GM23338 (cell line): Measurements from ENCODE around the gene DNASE1L1. TPM values are rescaled to one million over a fixed set of nuclear protein-coding genes. Genes with fewer than 3 reads are reported as not detected.

Source experiments
- ATAC-seq: fragments of 200-7000 bp; cut with Tn5 transposase; 3 replicates; pipeline ENCODE4 v1.9.1; 2020
- DNase-seq: peaks from one replicate; pipeline ENCODE4 v3.0.0-alpha.2; 2015; ENCODE audit warnings: low spot score
- H2AFZ ChIP-seq: fragments of 200-600 bp; sonication (generic); 2 replicates; pipeline ENCODE4 v1.8.0; 2016; ENCODE audit warnings: antibody characterized with exemption, mild to moderate bottlenecking, moderate library complexity
- H3F3A ChIP-seq: fragments of 200-600 bp; sonication (generic); replicated peaks from 2 replicates; pipeline ENCODE4 v1.8.0; 2017; ENCODE audit warnings: antibody characterized with exemption, mixed run types, low read depth
- H3K27ac ChIP-seq: fragments of 200-600 bp; sonication (generic); 2 replicates; pipeline ENCODE4 v1.6.1; 2016; ENCODE audit warnings: low read depth
- H3K27me3 ChIP-seq: fragments of 200-600 bp; sonication (generic); 2 replicates; pipeline ENCODE4 v1.8.0; 2016; ENCODE audit warnings: mild to moderate bottlenecking, mixed run types, moderate library complexity; ENCODE audit not compliant: insufficient read depth
- H3K36me3 ChIP-seq: fragments of 200-600 bp; sonication (generic); 2 replicates; pipeline ENCODE4 v1.8.0; 2016; ENCODE audit warnings: mild to moderate bottlenecking; ENCODE audit not compliant: insufficient read depth
- H3K4me1 ChIP-seq: fragments of 200-600 bp; sonication (generic); 2 replicates; pipeline ENCODE4 v1.8.0; 2016; ENCODE audit warnings: mild to moderate bottlenecking, moderate library complexity; ENCODE audit not compliant: insufficient read depth
- H3K4me2 ChIP-seq: fragments of 200-600 bp; sonication (generic); 2 replicates; pipeline ENCODE4 v1.7.1; 2017; ENCODE audit warnings: mixed run types
- H3K4me3 ChIP-seq: fragments of 200-600 bp; sonication (generic); 2 replicates; pipeline ENCODE4 v1.6.1; 2016; ENCODE audit warnings: mixed run types
- H3K79me2 ChIP-seq: fragments of 200-600 bp; sonication (generic); replicated peaks from 2 replicates; pipeline ENCODE4 v1.8.0; 2017; ENCODE audit warnings: mild to moderate bottlenecking; ENCODE audit not compliant: insufficient read depth
- H3K9me2 ChIP-seq: fragments of 200-600 bp; sonication (generic); 2 replicates; pipeline ENCODE4 v1.8.0; 2017; ENCODE audit not compliant: insufficient read depth
- H4K20me1 ChIP-seq: fragments of 200-600 bp; sonication (generic); replicated peaks from 2 replicates; pipeline ENCODE4 v1.8.0; 2017; ENCODE audit warnings: mild to moderate bottlenecking; ENCODE audit not compliant: insufficient read depth
- H3K27ac Mint-ChIP-seq: 2 replicates; pipeline ENCODE4 v1.8.0; 2020; ENCODE audit warnings: inconsistent platforms, mild to moderate bottlenecking, moderate library complexity, mixed read lengths
- H3K27me3 Mint-ChIP-seq: 3 replicates; pipeline ENCODE4 v1.8.0; 2022; ENCODE audit warnings: low read depth, mild to moderate bottlenecking, moderate library complexity, mixed read lengths, inconsistent platforms; ENCODE audit not compliant: insufficient read depth, poor library complexity
- H3K36me3 Mint-ChIP-seq: 3 replicates; pipeline ENCODE4 v1.8.0; 2021; ENCODE audit warnings: low read depth, mild to moderate bottlenecking, inconsistent platforms, moderate library complexity, mixed read lengths
- H3K4me1 Mint-ChIP-seq: 3 replicates; pipeline ENCODE4 v1.8.0; 2020; ENCODE audit warnings: mild to moderate bottlenecking, inconsistent platforms, mixed read lengths
- H3K4me3 Mint-ChIP-seq: 3 replicates; pipeline ENCODE4 v1.8.0; 2021; ENCODE audit warnings: moderate library complexity, mild to moderate bottlenecking, inconsistent platforms, mixed read lengths
- H3K9me3 Mint-ChIP-seq: 3 replicates; pipeline ENCODE4 v1.8.0; 2020; ENCODE audit warnings: moderate library complexity, mild to moderate bottlenecking, inconsistent platforms, mixed read lengths
- CREB1 ChIP-seq: fragments of 250-450 bp; sonication (Bioruptor Pico); IDR thresholded peaks from 2 replicates; pipeline ENCODE4 v1.5.0; 2020; ENCODE audit warnings: low read depth, mild to moderate bottlenecking, moderate library complexity
- ETS1 ChIP-seq: IDR thresholded peaks from 2 replicates; pipeline ENCODE4 v1.6.1; 2016; ENCODE audit warnings: antibody characterized with exemption
- EZH2 ChIP-seq: fragments of 200-600 bp; sonication (generic); IDR thresholded peaks from one replicate; pipeline ENCODE4 v1.8.0; 2017; ENCODE audit warnings: antibody characterized with exemption, mild to moderate bottlenecking, low read depth; ENCODE audit not compliant: unreplicated experiment
- EZH2phosphoT487 ChIP-seq: fragments of 200-600 bp; sonication (generic); IDR thresholded peaks from one replicate; pipeline ENCODE4 v1.8.1; 2018; ENCODE audit warnings: antibody characterized with exemption; ENCODE audit not compliant: unreplicated experiment
- JUNB ChIP-seq: IDR thresholded peaks from one replicate; pipeline ENCODE4 v1.6.1; 2016; ENCODE audit warnings: antibody characterized with exemption; ENCODE audit not compliant: unreplicated experiment
- NANOG ChIP-seq: IDR thresholded peaks from 2 replicates; pipeline ENCODE4 v1.6.1; 2016; ENCODE audit warnings: antibody characterized with exemption, borderline replicate concordance
- POLR2AphosphoS5 ChIP-seq: IDR thresholded peaks from 2 replicates; pipeline ENCODE4 v1.6.1; 2016; ENCODE audit warnings: antibody characterized with exemption, low read depth
- STAT1 ChIP-seq: IDR thresholded peaks from one replicate; pipeline ENCODE4 v1.6.1; 2016; ENCODE audit warnings: antibody characterized with exemption; ENCODE audit not compliant: unreplicated experiment
- ZNF114 ChIP-seq: fragments of 250-450 bp; sonication (Bioruptor Pico); IDR thresholded peaks from 2 replicates; pipeline ENCODE4 v1.5.0; 2020; ENCODE audit warnings: mild to moderate bottlenecking, moderate library complexity
- ZNF331 ChIP-seq: fragments of 250-450 bp; sonication (Bioruptor Pico); IDR thresholded peaks from 2 replicates; pipeline ENCODE4 v1.5.0; 2020; ENCODE audit warnings: low read depth, mild to moderate bottlenecking, moderate library complexity
- polyA plus RNA-seq: library from polyadenylated mRNA; unstranded; fragments of >200 nt; fragmentation: Nextera tagmentation; extraction: Ambion mirVana; gene quantifications from 2 replicates; pipeline ENCODE4 v1.2.1, GENCODE V29; 2016
- total RNA-seq: library from RNA; depleted of rRNA; stranded (reverse); fragments of >200 nt; shearing (Covaris generic); gene quantifications from 2 replicates; pipeline ENCODE4 v1.2.3, GENCODE V29; 2014
- TF ChIP-seq, protein P1 (sequence below): IDR thresholded peaks from one replicate; pipeline ENCODE4 v1.6.1; 2018; ENCODE audit warnings: antibody characterized with exemption; ENCODE audit not compliant: unreplicated experiment
- TF ChIP-seq, protein P2 (sequence below), 2 experiments: fragments of 200-600 bp in 1 of 2; sonication (generic) in 1 of 2; conservative IDR thresholded peaks; 2 replicates each; pipeline versions ENCODE4 v1.5.1 to v1.6.1; 2016 to 2017; ENCODE audit warnings: antibody characterized with exemption in 2 of 2, low read depth in 2 of 2, mild to moderate bottlenecking in 2 of 2, moderate library complexity in 1 of 2
- TF ChIP-seq, protein P3 (sequence below): fragments of 250-450 bp; sonication (Bioruptor Pico); IDR thresholded peaks from 2 replicates; pipeline ENCODE4 v1.5.0; 2020; ENCODE audit warnings: mild to moderate bottlenecking, moderate library complexity

Gene DNASE1L1
- total and polyA plus RNA-seq, 2 experiments from 2014 or later, result 3.3 to 16.1 TPM

DNA sequence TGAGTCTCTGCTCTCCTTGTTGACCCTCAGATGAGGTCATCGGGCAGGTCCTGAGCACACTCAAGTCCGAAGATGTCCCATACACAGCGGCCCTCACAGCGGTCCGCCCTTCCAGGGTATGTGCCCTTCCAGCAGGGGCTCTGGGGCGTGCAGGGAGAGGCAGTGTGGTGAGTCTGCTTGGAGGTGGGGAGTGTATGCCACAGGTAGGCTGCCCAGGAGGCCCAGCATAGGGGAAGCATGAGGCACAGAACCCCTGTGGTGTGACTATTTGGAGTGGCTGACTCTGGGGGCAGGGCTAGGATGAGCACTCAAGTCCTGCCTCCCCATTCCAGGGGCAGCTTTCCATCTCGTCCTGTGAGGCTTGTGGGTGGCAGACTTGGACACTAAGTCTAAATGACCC lies 24.6 kb upstream of the DNASE1L1 start:
- Histone ChIP-seq H3F3A (no peaks in the 10 kb centered on the region), H3K9me2 (no peaks in the 10 kb centered on the region), H3K79me2 (peaks cover 22% of the 10 kb centered on the region), H3K4me3 (no peak overlapping the region), H3K36me3 (no peaks in the 10 kb centered on the region), H3K27ac (no peak overlapping the region), H3K27me3 (no peaks in the 10 kb centered on the region), H4K20me1 (no peaks in the 10 kb centered on the region), H3K4me2 (no peak overlapping the region), H3K4me1 (no peaks in the 10 kb centered on the region; the same call in 1 of the 2 replicates), H2AFZ (no peak overlapping the region)
- peaks cover 4% of the 10 kb centered on the region for H3K27me3 Mint-ChIP-seq
- peaks cover 25% of the 10 kb centered on the region for H3K4me1 Mint-ChIP-seq
- DNase-seq (no peak), ATAC-seq (no peak)
- peaks cover 24% of the 10 kb centered on the region for H3K36me3 Mint-ChIP-seq
- H3K4me3 Mint-ChIP-seq, result no peak overlapping the region
- H3K27ac Mint-ChIP-seq, result no peak overlapping the region
- H3K9me3 Mint-ChIP-seq, result no peaks in the 10 kb centered on the region
- TF ChIP-seq EZH2 (no peak), CREB1 (CRISPR knock-in tag) (no peak), POLR2AphosphoS5 (no peak), STAT1 (no peak), ZNF114 (no peak), ETS1 (no peak), JUNB (no peak), EZH2phosphoT487 (no peak), NANOG (no peak), ZNF331 (CRISPR knock-in tag) (no peak)
- TF ChIP-seq, protein P1, sequence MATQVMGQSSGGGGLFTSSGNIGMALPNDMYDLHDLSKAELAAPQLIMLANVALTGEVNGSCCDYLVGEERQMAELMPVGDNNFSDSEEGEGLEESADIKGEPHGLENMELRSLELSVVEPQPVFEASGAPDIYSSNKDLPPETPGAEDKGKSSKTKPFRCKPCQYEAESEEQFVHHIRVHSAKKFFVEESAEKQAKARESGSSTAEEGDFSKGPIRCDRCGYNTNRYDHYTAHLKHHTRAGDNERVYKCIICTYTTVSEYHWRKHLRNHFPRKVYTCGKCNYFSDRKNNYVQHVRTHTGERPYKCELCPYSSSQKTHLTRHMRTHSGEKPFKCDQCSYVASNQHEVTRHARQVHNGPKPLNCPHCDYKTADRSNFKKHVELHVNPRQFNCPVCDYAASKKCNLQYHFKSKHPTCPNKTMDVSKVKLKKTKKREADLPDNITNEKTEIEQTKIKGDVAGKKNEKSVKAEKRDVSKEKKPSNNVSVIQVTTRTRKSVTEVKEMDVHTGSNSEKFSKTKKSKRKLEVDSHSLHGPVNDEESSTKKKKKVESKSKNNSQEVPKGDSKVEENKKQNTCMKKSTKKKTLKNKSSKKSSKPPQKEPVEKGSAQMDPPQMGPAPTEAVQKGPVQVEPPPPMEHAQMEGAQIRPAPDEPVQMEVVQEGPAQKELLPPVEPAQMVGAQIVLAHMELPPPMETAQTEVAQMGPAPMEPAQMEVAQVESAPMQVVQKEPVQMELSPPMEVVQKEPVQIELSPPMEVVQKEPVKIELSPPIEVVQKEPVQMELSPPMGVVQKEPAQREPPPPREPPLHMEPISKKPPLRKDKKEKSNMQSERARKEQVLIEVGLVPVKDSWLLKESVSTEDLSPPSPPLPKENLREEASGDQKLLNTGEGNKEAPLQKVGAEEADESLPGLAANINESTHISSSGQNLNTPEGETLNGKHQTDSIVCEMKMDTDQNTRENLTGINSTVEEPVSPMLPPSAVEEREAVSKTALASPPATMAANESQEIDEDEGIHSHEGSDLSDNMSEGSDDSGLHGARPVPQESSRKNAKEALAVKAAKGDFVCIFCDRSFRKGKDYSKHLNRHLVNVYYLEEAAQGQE, result no peak
- TF ChIP-seq, protein P2, sequence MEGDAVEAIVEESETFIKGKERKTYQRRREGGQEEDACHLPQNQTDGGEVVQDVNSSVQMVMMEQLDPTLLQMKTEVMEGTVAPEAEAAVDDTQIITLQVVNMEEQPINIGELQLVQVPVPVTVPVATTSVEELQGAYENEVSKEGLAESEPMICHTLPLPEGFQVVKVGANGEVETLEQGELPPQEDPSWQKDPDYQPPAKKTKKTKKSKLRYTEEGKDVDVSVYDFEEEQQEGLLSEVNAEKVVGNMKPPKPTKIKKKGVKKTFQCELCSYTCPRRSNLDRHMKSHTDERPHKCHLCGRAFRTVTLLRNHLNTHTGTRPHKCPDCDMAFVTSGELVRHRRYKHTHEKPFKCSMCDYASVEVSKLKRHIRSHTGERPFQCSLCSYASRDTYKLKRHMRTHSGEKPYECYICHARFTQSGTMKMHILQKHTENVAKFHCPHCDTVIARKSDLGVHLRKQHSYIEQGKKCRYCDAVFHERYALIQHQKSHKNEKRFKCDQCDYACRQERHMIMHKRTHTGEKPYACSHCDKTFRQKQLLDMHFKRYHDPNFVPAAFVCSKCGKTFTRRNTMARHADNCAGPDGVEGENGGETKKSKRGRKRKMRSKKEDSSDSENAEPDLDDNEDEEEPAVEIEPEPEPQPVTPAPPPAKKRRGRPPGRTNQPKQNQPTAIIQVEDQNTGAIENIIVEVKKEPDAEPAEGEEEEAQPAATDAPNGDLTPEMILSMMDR (conservative IDR thresholded peaks at IDR 0.05; ENCODE audit: low read depth in 2 of 2), result no peak
- TF ChIP-seq, protein P3, sequence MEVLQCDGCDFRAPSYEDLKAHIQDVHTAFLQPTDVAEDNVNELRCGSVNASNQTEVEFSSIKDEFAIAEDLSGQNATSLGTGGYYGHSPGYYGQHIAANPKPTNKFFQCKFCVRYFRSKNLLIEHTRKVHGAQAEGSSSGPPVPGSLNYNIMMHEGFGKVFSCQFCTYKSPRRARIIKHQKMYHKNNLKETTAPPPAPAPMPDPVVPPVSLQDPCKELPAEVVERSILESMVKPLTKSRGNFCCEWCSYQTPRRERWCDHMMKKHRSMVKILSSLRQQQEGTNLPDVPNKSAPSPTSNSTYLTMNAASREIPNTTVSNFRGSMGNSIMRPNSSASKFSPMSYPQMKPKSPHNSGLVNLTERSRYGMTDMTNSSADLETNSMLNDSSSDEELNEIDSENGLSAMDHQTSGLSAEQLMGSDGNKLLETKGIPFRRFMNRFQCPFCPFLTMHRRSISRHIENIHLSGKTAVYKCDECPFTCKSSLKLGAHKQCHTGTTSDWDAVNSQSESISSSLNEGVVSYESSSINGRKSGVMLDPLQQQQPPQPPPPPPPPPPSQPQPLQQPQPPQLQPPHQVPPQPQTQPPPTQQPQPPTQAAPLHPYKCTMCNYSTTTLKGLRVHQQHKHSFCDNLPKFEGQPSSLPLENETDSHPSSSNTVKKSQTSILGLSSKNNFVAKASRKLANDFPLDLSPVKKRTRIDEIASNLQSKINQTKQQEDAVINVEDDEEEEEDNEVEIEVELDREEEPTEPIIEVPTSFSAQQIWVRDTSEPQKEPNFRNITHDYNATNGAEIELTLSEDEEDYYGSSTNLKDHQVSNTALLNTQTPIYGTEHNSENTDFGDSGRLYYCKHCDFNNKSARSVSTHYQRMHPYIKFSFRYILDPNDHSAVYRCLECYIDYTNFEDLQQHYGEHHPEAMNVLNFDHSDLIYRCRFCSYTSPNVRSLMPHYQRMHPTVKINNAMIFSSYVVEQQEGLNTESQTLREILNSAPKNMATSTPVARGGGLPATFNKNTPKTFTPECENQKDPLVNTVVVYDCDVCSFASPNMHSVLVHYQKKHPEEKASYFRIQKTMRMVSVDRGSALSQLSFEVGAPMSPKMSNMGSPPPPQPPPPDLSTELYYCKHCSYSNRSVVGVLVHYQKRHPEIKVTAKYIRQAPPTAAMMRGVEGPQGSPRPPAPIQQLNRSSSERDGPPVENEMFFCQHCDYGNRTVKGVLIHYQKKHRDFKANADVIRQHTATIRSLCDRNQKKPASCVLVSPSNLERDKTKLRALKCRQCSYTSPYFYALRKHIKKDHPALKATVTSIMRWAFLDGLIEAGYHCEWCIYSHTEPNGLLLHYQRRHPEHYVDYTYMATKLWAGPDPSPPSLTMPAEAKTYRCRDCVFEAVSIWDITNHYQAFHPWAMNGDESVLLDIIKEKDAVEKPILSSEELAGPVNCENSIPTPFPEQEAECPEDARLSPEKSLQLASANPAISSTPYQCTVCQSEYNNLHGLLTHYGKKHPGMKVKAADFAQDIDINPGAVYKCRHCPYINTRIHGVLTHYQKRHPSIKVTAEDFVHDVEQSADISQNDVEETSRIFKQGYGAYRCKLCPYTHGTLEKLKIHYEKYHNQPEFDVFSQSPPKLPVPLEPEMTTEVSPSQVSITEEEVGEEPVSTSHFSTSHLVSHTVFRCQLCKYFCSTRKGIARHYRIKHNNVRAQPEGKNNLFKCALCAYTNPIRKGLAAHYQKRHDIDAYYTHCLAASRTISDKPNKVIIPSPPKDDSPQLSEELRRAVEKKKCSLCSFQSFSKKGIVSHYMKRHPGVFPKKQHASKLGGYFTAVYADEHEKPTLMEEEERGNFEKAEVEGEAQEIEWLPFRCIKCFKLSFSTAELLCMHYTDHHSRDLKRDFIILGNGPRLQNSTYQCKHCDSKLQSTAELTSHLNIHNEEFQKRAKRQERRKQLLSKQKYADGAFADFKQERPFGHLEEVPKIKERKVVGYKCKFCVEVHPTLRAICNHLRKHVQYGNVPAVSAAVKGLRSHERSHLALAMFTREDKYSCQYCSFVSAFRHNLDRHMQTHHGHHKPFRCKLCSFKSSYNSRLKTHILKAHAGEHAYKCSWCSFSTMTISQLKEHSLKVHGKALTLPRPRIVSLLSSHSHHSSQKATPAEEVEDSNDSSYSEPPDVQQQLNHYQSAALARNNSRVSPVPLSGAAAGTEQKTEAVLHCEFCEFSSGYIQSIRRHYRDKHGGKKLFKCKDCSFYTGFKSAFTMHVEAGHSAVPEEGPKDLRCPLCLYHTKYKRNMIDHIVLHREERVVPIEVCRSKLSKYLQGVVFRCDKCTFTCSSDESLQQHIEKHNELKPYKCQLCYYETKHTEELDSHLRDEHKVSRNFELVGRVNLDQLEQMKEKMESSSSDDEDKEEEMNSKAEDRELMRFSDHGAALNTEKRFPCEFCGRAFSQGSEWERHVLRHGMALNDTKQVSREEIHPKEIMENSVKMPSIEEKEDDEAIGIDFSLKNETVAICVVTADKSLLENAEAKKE (CRISPR knock-in tag), result no peak
